Measurements from ENCODE around the gene CENPP. TPM values are rescaled to one million over a fixed set of nuclear protein-coding genes. Genes with fewer than 3 reads are reported as not detected.

The CENPP gene
- total RNA-seq, 1 experiment from 2014 or later: 14.3 TPM

DNA sequence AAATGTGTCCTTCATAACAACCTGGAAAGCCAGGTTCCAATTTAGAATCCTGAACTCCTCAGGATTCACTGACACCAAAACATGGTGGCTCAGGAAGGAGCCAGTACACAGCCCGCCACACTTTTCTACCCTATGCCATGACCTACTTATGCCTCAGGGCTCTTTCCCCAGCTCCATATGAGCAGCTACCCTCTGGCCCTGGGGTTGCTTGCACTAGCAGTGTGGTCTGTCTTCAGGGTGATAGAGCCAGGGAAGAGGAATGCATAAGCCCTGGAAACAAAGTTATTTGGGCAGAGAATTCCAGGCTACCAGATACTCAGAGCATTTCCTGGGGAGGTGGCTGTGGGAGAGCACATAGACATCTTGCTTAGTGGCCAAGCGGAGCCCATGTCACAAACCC, 225.0 kb downstream of the CENPP start (continued):
- TF ChIP-seq, protein P1, sequence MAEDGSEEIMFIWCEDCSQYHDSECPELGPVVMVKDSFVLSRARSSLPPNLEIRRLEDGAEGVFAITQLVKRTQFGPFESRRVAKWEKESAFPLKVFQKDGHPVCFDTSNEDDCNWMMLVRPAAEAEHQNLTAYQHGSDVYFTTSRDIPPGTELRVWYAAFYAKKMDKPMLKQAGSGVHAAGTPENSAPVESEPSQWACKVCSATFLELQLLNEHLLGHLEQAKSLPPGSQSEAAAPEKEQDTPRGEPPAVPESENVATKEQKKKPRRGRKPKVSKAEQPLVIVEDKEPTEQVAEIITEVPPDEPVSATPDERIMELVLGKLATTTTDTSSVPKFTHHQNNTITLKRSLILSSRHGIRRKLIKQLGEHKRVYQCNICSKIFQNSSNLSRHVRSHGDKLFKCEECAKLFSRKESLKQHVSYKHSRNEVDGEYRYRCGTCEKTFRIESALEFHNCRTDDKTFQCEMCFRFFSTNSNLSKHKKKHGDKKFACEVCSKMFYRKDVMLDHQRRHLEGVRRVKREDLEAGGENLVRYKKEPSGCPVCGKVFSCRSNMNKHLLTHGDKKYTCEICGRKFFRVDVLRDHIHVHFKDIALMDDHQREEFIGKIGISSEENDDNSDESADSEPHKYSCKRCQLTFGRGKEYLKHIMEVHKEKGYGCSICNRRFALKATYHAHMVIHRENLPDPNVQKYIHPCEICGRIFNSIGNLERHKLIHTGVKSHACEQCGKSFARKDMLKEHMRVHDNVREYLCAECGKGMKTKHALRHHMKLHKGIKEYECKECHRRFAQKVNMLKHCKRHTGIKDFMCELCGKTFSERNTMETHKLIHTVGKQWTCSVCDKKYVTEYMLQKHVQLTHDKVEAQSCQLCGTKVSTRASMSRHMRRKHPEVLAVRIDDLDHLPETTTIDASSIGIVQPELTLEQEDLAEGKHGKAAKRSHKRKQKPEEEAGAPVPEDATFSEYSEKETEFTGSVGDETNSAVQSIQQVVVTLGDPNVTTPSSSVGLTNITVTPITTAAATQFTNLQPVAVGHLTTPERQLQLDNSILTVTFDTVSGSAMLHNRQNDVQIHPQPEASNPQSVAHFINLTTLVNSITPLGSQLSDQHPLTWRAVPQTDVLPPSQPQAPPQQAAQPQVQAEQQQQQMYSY (CRISPR knock-in tag; IDR thresholded peaks at IDR 0.05): no peak
- TF ChIP-seq AR (CRISPR knock-in tag; IDR thresholded peaks at IDR 0.05): no peak
- TF ChIP-seq JAZF1 (CRISPR knock-in tag; IDR thresholded peaks at IDR 0.05): no peak

GRCh38 chr9:92558612-92559374, 233.0 kb downstream of the CENPP start:
- ChIA-PET CTCF (interaction anchor here (1.2 kb wide), 1 partner anchor 57 kb away, joined by 5 read pairs; no protein-coding TSS in a partner anchor), POLR2A (no interaction called here)
- H3K4me1 Mint-ChIP-seq: peaks cover 28% of the 10 kb centered on the region
- H3K36me3 Mint-ChIP-seq: no peaks in the 10 kb centered on the region
- ATAC-seq (no peak; the same call in 1 of the 2 replicates), DNase-seq (ENCODE audit: low spot score) (no peak)
- H3K27ac Mint-ChIP-seq: no peak overlapping the region
- TF ChIP-seq GABPB1 (CRISPR knock-in tag; IDR thresholded peaks at IDR 0.05) (no peak), NR2C2 (CRISPR knock-in tag; IDR thresholded peaks at IDR 0.05) (no peak)
- TF ChIP-seq, protein P2, sequence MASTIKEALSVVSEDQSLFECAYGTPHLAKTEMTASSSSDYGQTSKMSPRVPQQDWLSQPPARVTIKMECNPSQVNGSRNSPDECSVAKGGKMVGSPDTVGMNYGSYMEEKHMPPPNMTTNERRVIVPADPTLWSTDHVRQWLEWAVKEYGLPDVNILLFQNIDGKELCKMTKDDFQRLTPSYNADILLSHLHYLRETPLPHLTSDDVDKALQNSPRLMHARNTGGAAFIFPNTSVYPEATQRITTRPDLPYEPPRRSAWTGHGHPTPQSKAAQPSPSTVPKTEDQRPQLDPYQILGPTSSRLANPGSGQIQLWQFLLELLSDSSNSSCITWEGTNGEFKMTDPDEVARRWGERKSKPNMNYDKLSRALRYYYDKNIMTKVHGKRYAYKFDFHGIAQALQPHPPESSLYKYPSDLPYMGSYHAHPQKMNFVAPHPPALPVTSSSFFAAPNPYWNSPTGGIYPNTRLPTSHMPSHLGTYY (CRISPR knock-in tag; IDR thresholded peaks at IDR 0.05): no peak
- H3K4me3 Mint-ChIP-seq: no peak overlapping the region
- H3K9me3 Mint-ChIP-seq: no peaks in the 10 kb centered on the region
- no peaks in the 10 kb centered on the region for H3K27me3 Mint-ChIP-seq (ENCODE audit: low read depth)

DNA sequence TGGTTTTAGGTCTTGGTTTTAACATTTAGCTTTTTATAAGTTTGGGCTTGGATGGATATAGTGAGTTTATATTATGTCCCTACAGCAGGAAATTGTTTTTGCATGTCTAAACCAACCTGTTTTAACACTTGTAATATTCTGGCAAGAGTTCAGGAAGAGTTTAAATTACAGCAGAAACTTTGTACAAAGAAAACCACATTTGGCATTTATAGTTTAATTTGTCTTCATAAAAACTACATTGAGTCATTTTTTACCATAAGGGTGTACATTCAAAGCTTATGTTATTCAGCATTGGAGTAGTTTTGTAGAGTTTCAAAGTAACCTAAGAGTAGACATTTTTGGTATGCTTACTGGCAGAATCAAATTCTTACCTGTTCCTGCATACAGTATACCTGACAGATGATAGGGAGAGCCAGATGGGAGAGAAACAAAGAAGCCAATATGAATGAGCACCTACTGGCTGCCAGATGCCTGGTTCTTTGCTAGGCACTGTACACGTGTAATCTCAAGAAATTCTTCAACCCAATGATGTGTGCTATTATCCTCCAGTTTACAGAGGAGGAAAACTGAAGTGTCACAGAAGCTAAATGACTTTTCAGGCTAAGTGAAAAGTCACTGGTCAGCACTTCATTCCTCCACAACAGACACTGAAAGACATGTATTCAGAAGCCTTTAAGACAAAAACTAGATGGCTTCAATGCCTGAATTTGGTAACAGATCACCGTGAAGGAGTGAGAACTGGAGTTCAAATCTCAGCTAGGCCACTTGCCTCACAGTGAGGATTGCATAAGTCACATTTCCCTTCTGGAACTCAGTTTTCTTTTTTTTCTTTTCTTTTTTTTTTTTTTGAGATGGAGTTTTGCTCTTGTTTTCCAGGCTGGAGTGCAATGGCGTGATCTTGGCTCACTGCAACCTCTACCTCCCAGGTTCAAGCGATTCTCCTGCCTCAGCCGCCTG, 235.9 kb downstream of the CENPP start:
- ChIA-PET CTCF (no interaction called here), POLR2A (no interaction called here)

More for the DNA sequence above, 235.9 kb downstream of the CENPP start:
- H3K4me3 Mint-ChIP-seq: no peak overlapping the region
- H3K27ac Mint-ChIP-seq: no peak overlapping the region
- H3K27me3 Mint-ChIP-seq (ENCODE audit: low read depth): no peaks in the 10 kb centered on the region
- H3K9me3 Mint-ChIP-seq: no peaks in the 10 kb centered on the region
- peaks cover 27% of the 10 kb centered on the region for H3K4me1 Mint-ChIP-seq
- no peaks in the 10 kb centered on the region for H3K36me3 Mint-ChIP-seq
- ATAC-seq (no peak), DNase-seq (ENCODE audit: low spot score) (no peak)
- TF ChIP-seq, protein P3, sequence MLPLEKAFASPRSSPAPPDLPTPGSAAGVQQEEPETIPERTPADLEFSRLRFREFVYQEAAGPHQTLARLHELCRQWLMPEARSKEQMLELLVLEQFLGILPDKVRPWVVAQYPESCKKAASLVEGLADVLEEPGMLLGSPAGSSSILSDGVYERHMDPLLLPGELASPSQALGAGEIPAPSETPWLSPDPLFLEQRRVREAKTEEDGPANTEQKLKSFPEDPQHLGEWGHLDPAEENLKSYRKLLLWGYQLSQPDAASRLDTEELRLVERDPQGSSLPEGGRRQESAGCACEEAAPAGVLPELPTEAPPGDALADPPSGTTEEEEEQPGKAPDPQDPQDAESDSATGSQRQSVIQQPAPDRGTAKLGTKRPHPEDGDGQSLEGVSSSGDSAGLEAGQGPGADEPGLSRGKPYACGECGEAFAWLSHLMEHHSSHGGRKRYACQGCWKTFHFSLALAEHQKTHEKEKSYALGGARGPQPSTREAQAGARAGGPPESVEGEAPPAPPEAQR (CRISPR knock-in tag; IDR thresholded peaks at IDR 0.05): no peak
- no peak for TF ChIP-seq CBFB (CRISPR knock-in tag; IDR thresholded peaks at IDR 0.05; ENCODE audit: low read depth)
